PFSK-1 (cell line): Measurements from ENCODE around the gene USH1C.

Experiments
- FOXP2 ChIP-seq: optimal IDR thresholded peaks from 2 replicates; pipeline ENCODE3; 2011; ENCODE audit warnings: borderline replicate concordance, control low read depth, inconsistent platforms; ENCODE audit not compliant: insufficient read depth; ENCODE audit errors: extremely low read length, extremely low read depth
- POLR2AphosphoS5 ChIP-seq: IDR thresholded peaks from 2 replicates; pipeline ENCODE4 v1.6.1; 2012; ENCODE audit warnings: low read depth, mild to moderate bottlenecking, control low read depth, low read length, moderate library complexity
- REST ChIP-seq, 2 experiments: IDR thresholded peaks; 2 replicates each; pipeline versions ENCODE4 v1.6.1 to v1.8.0; 2011 to 2012; ENCODE audit warnings: low read depth in 2 of 2, low read length in 2 of 2, control low read depth in 1 of 2, inconsistent platforms in 1 of 2, mild to moderate bottlenecking in 1 of 2, moderate library complexity in 1 of 2; ENCODE audit not compliant: insufficient read depth in 1 of 2
- SIN3A ChIP-seq: IDR thresholded peaks from 2 replicates; pipeline ENCODE4 v1.6.1; 2012; ENCODE audit warnings: mild to moderate bottlenecking, low read length, moderate library complexity, borderline replicate concordance; ENCODE audit not compliant: insufficient read depth
- TAF1 ChIP-seq: IDR thresholded peaks from 2 replicates; pipeline ENCODE4 v1.6.1; 2012; ENCODE audit warnings: low read length, control low read depth, borderline replicate concordance; ENCODE audit not compliant: insufficient read depth

USH1C gene

GRCh38 chr11:17521106-17521900, 22.9 kb downstream of the USH1C start:
- TF ChIP-seq POLR2AphosphoS5 (no peak), REST (IDR thresholded peaks at IDR 0.05; ENCODE audit: insufficient read depth in 1 of 2, low read depth in 2 of 2, low read length in 2 of 2) (no peak), SIN3A (no peak), TAF1 (no peak), FOXP2 (no peak)

- TF ChIP-seq TAF1 (no peak), SIN3A (no peak), FOXP2 (no peak), POLR2AphosphoS5 (no peak), REST (IDR thresholded peaks at IDR 0.05; ENCODE audit: insufficient read depth in 1 of 2, low read depth in 2 of 2, low read length in 2 of 2) (no peak)
Measured at GRCh38 chr11:17519061-17519885, 24.9 kb downstream of the USH1C start.

- TF ChIP-seq REST (IDR thresholded peaks at IDR 0.05; ENCODE audit: insufficient read depth in 1 of 2, low read depth in 2 of 2, low read length in 2 of 2): no peak
- no peak for TF ChIP-seq POLR2AphosphoS5
- no peak for TF ChIP-seq FOXP2
- TF ChIP-seq SIN3A: no peak
- TF ChIP-seq TAF1: no peak
Measured at GRCh38 chr11:17518366-17518765, 25.9 kb downstream of the USH1C start.

GRCh38 chr11:17517186-17517585, 27.0 kb downstream of the USH1C start:
- no peak for TF ChIP-seq REST (IDR thresholded peaks at IDR 0.05; ENCODE audit: insufficient read depth in 1 of 2, low read depth in 2 of 2, low read length in 2 of 2)
- TF ChIP-seq TAF1: no peak
- no peak for TF ChIP-seq POLR2AphosphoS5
- no peak for TF ChIP-seq SIN3A
- TF ChIP-seq FOXP2: no peak
